H9 (cell line): ENCODE data around the gene RPS4Y1. TPM values are rescaled to one million over a fixed set of nuclear protein-coding genes. Genes with fewer than 3 reads are reported as not detected.

Experiments used
- DNase-seq: peaks from one replicate; pipeline ENCODE4 v3.0.0-alpha.2; 2017
- H2AFZ ChIP-seq: one replicate; pipeline ENCODE4 v1.6.1; 2013; ENCODE audit warnings: mild to moderate bottlenecking, low read length, control low read depth, moderate library complexity
- H2AK5ac ChIP-seq: 2 replicates; pipeline ENCODE4 v1.6.1; 2013; ENCODE audit warnings: low read length, control low read depth, mixed read lengths; ENCODE audit not compliant: insufficient read length
- H2BK120ac ChIP-seq: one replicate; pipeline ENCODE4 v1.6.1; 2013; ENCODE audit warnings: low read depth, mild to moderate bottlenecking, low read length, control low read depth, inconsistent platforms; ENCODE audit not compliant: poor library complexity, severe bottlenecking
- H2BK12ac ChIP-seq: 2 replicates; pipeline ENCODE4 v1.6.1; 2013; ENCODE audit warnings: low read length, control low read depth, mixed read lengths, low read depth; ENCODE audit not compliant: insufficient read length
- H2BK15ac ChIP-seq: 2 replicates; pipeline ENCODE4 v1.6.1; 2013; ENCODE audit warnings: low read depth, low read length, control low read depth
- H2BK20ac ChIP-seq: one replicate; pipeline ENCODE4 v1.6.1; 2013; ENCODE audit warnings: low read depth, mild to moderate bottlenecking, low read length, control low read depth, inconsistent platforms; ENCODE audit not compliant: poor library complexity, severe bottlenecking
- H2BK5ac ChIP-seq: 2 replicates; pipeline ENCODE4 v1.6.1; 2013; ENCODE audit warnings: low read length, control low read depth, mixed read lengths; ENCODE audit not compliant: insufficient read length
- H3K14ac ChIP-seq: 2 replicates; pipeline ENCODE4 v1.6.1; 2013; ENCODE audit warnings: low read length, control low read depth; ENCODE audit not compliant: insufficient read depth
- H3K18ac ChIP-seq: 2 replicates; pipeline ENCODE4 v1.6.1; 2013; ENCODE audit warnings: low read depth, mild to moderate bottlenecking, mixed read lengths, low read length, control low read depth; ENCODE audit not compliant: insufficient read length
- H3K23ac ChIP-seq: 2 replicates; pipeline ENCODE4 v1.6.1; 2013; ENCODE audit warnings: low read length, control low read depth, mixed read lengths, low read depth; ENCODE audit not compliant: insufficient read length
- H3K23me2 ChIP-seq: 2 replicates; pipeline ENCODE4 v1.6.1; 2013; ENCODE audit warnings: low read depth, mild to moderate bottlenecking, mixed read lengths, low read length, control low read depth; ENCODE audit not compliant: insufficient read length, poor library complexity, severe bottlenecking
- H3K27ac ChIP-seq: 2 replicates; pipeline ENCODE4 v1.5.1; 2013; ENCODE audit warnings: low read length, control low read depth, mixed read lengths, low read depth; ENCODE audit not compliant: insufficient read length
- H3K27me3 ChIP-seq: 2 replicates; pipeline ENCODE4 v1.6.1; 2013; ENCODE audit warnings: low read length, control low read depth, inconsistent platforms; ENCODE audit not compliant: insufficient read depth
- H3K4ac ChIP-seq: 2 replicates; pipeline ENCODE4 v1.6.1; 2013; ENCODE audit warnings: low read depth, mild to moderate bottlenecking, control low read depth, inconsistent platforms, low read length, moderate library complexity
- H3K4me1 ChIP-seq: 2 replicates; pipeline ENCODE4 v1.6.1; 2013; ENCODE audit warnings: low read length, control low read depth, inconsistent platforms; ENCODE audit not compliant: insufficient read depth
- H3K4me2 ChIP-seq: 2 replicates; pipeline ENCODE4 v1.6.1; 2013; ENCODE audit warnings: low read length, control low read depth, mixed read lengths; ENCODE audit not compliant: insufficient read length, insufficient read depth
- H3K56ac ChIP-seq: 2 replicates; pipeline ENCODE4 v1.6.1; 2013; ENCODE audit warnings: low read depth, mild to moderate bottlenecking, mixed read lengths, low read length, control low read depth; ENCODE audit not compliant: insufficient read length
- H3K79me1 ChIP-seq: 2 replicates; pipeline ENCODE4 v1.6.1; 2013; ENCODE audit warnings: low read depth, mild to moderate bottlenecking, moderate library complexity, low read length, control low read depth, inconsistent platforms; ENCODE audit not compliant: insufficient read depth, poor library complexity, severe bottlenecking
- H3K79me2 ChIP-seq: 2 replicates; pipeline ENCODE4 v1.6.1; 2013; ENCODE audit warnings: low read length, control low read depth, inconsistent platforms; ENCODE audit not compliant: insufficient read depth
- H3K9ac ChIP-seq: 2 replicates; pipeline ENCODE4 v1.6.1; 2013; ENCODE audit warnings: low read length, control low read depth, mixed read lengths; ENCODE audit not compliant: insufficient read length; ENCODE audit errors: extremely low read depth
- H3K9me3 ChIP-seq: one replicate; pipeline ENCODE4 v1.6.1; 2013; ENCODE audit warnings: low read depth, low read length, inconsistent platforms; ENCODE audit not compliant: control insufficient read depth
- H3T11ph ChIP-seq: one replicate; pipeline ENCODE4 v1.6.1; 2013; ENCODE audit warnings: mild to moderate bottlenecking, low read length, control low read depth, inconsistent platforms
- H4K20me1 ChIP-seq: one replicate; pipeline ENCODE4 v1.6.1; 2013; ENCODE audit not compliant: control insufficient read depth, insufficient read length, insufficient read depth
- H4K5ac ChIP-seq: 2 replicates; pipeline ENCODE4 v1.6.1; 2013; ENCODE audit warnings: low read depth, mild to moderate bottlenecking, mixed read lengths, low read length, control low read depth; ENCODE audit not compliant: insufficient read length
- H4K8ac ChIP-seq: replicated peaks from 2 replicates; pipeline ENCODE4 v1.6.1; 2013; ENCODE audit warnings: low read length, control low read depth, mixed read lengths, low read depth; ENCODE audit not compliant: insufficient read length
- H4K91ac ChIP-seq: 2 replicates; pipeline ENCODE4 v1.6.1; 2013; ENCODE audit warnings: low read depth, mild to moderate bottlenecking, moderate library complexity, mixed read lengths, low read length, control low read depth; ENCODE audit not compliant: insufficient read length
- H3K27ac Mint-ChIP-seq, 3 experiments: 2 replicates in 2 of 3; 3 replicates in 1 of 3; pipeline ENCODE4 v1.8.0; 2020 to 2021; ENCODE audit warnings: mixed read lengths in 3 of 3, mild to moderate bottlenecking in 1 of 3, moderate library complexity in 1 of 3
- H3K27me3 Mint-ChIP-seq: 2 replicates; pipeline ENCODE4 v1.8.0; 2021; ENCODE audit warnings: low read depth, mild to moderate bottlenecking, moderate library complexity, mixed read lengths
- H3K36me3 Mint-ChIP-seq, 3 experiments: 2 replicates in 2 of 3; 3 replicates in 1 of 3; pipeline ENCODE4 v1.8.0; 2020 to 2021; ENCODE audit warnings: low read depth in 3 of 3, mixed read lengths in 3 of 3; ENCODE audit not compliant: insufficient read depth in 1 of 3
- H3K4me1 Mint-ChIP-seq, 2 experiments: 2 replicates each; pipeline ENCODE4 v1.8.0; 2020; ENCODE audit warnings: mixed read lengths in 2 of 2
- H3K4me3 Mint-ChIP-seq, 2 experiments: 2 replicates in 1 of 2; 3 replicates in 1 of 2; pipeline ENCODE4 v1.8.0; 2020 to 2021; ENCODE audit warnings: mild to moderate bottlenecking in 2 of 2, mixed read lengths in 2 of 2, moderate library complexity in 1 of 2
- H3K9me3 Mint-ChIP-seq, 2 experiments: 2 replicates in 1 of 2; 3 replicates in 1 of 2; pipeline ENCODE4 v1.8.0; 2020; ENCODE audit warnings: mild to moderate bottlenecking in 2 of 2, mixed read lengths in 2 of 2, moderate library complexity in 1 of 2
- WGBS: extraction: QIAGEN DNeasy Blood & Tissue Kit; methylation state at CpG from one replicate; pipeline ENCODE4 v1.1.7; 2013; ENCODE audit warnings: missing lambda C conversion rate, low lambda C conversion rate, mixed read lengths; ENCODE audit not compliant: insufficient read length; ENCODE audit errors: extremely low coverage; 5-methylcytosine and 5-hydroxymethylcytosine counted together
- total RNA-seq: library from RNA; stranded (reverse); gene quantifications from 2 replicates; pipeline ENCODE4 v1.2.1, GENCODE V29; 2021
- TF ChIP-seq, protein P1 (sequence below): fragments of 200-600 bp; sonication (generic); conservative IDR thresholded peaks from 3 replicates; pipeline ENCODE4 v1.8.0; 2021; ENCODE audit warnings: antibody characterized with exemption, mild to moderate bottlenecking

The RPS4Y1 gene
- total RNA-seq, 1 experiment from 2014 or later = not detected

DNA sequence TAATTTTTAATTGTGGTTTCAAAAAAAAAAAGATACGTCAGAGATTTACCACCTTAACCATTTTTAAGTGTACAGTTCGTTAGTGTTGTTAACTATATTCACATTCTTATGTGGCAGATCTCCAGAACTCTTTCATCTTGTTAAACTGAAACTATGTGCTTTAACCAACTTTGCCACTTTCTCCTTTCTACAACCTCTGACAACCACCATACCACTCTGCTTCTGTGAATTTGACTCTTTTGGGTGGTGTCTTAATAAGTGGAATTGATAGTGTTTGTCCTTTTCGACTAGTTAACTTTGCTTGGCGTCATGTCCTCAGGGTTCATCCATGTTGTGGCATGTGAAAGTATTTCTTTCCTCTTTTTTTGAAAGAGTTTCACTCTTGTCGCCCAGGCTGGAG, 15.7 kb downstream of the RPS4Y1 start:
- TF ChIP-seq, protein P1, sequence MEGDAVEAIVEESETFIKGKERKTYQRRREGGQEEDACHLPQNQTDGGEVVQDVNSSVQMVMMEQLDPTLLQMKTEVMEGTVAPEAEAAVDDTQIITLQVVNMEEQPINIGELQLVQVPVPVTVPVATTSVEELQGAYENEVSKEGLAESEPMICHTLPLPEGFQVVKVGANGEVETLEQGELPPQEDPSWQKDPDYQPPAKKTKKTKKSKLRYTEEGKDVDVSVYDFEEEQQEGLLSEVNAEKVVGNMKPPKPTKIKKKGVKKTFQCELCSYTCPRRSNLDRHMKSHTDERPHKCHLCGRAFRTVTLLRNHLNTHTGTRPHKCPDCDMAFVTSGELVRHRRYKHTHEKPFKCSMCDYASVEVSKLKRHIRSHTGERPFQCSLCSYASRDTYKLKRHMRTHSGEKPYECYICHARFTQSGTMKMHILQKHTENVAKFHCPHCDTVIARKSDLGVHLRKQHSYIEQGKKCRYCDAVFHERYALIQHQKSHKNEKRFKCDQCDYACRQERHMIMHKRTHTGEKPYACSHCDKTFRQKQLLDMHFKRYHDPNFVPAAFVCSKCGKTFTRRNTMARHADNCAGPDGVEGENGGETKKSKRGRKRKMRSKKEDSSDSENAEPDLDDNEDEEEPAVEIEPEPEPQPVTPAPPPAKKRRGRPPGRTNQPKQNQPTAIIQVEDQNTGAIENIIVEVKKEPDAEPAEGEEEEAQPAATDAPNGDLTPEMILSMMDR = no peak
- Histone ChIP-seq H4K8ac (no peak overlapping the region), H2AFZ (no peak overlapping the region), H3K23ac (no peak overlapping the region), H3K27me3 (no peaks in the 10 kb centered on the region), H3K4me1 (no peaks in the 10 kb centered on the region), H2BK20ac (no peak overlapping the region), H2BK12ac (no peak overlapping the region), H3K56ac (no peak overlapping the region), H3T11ph (no peak overlapping the region), H3K4ac (no peak overlapping the region), H3K23me2 (no peaks in the 10 kb centered on the region), H4K5ac (no peak overlapping the region), H3K79me2 (no peaks in the 10 kb centered on the region), H2BK15ac (no peak overlapping the region), H4K91ac (no peak overlapping the region), H3K79me1 (no peaks in the 10 kb centered on the region), H2BK5ac (no peak overlapping the region), H3K27ac (no peak overlapping the region), H3K9ac (no peak overlapping the region), H2BK120ac (no peak overlapping the region), H2AK5ac (no peak overlapping the region), H3K14ac (no peak overlapping the region), H4K20me1 (no peaks in the 10 kb centered on the region), H3K4me2 (no peak overlapping the region), H3K18ac (no peak overlapping the region), H3K9me3 (no peaks in the 10 kb centered on the region)
- DNase-seq = no peak
- no CpG with 5 or more reads among the region's 5 CpGs for WGBS
- H3K27ac Mint-ChIP-seq = no peak overlapping the region
- H3K27me3 Mint-ChIP-seq = no peaks in the 10 kb centered on the region
- H3K4me3 Mint-ChIP-seq = no peak overlapping the region
- no peaks in the 10 kb centered on the region for H3K36me3 Mint-ChIP-seq
- H3K9me3 Mint-ChIP-seq = no peaks in the 10 kb centered on the region
- no peaks in the 10 kb centered on the region for H3K4me1 Mint-ChIP-seq
